GM13976 (cell line): Measurements from ENCODE around the gene TRMT2A.

Source experiments
- DNase-seq: peaks from one replicate; pipeline ENCODE4 v3.0.0; 2012; ENCODE audit warnings: low spot score
- CTCF ChIP-seq: IDR thresholded peaks from 2 replicates; pipeline ENCODE4 v1.5.1; 2012; ENCODE audit warnings: borderline replicate concordance, mild to moderate bottlenecking; ENCODE audit not compliant: insufficient read depth; ENCODE audit errors: extremely low read depth, missing control alignments, control extremely low read depth
- in situ Hi-C: fragments of 300-500 bp; cut with MboI; formaldehyde crosslinking; loops from one replicate; pipeline ENCODE4 v1.12.0; 2022; ENCODE audit warnings: low sequenced_read_pairs, mixed read lengths, inconsistent platforms; ENCODE audit not compliant: unreplicated experiment

TRMT2A gene

GRCh38 chr22:20106205-20106848 is 10.7 kb downstream of the TRMT2A start:
- TF ChIP-seq CTCF = no peak
- no peak for DNase-seq
- in situ Hi-C loops = no loop called here

GRCh38 chr22:20105456-20106204 is 11.4 kb downstream of the TRMT2A start:
- no peak for DNase-seq
- in situ Hi-C loops = no loop called here
- no peak for TF ChIP-seq CTCF

- DNase-seq = no peak
- in situ Hi-C loops = no loop called here
- no peak for TF ChIP-seq CTCF
Measured at GRCh38 chr22:20102203-20102780, 14.7 kb downstream of the TRMT2A start.

- no peak for DNase-seq
- TF ChIP-seq CTCF = no peak
- in situ Hi-C loops = no loop called here
Measured at GRCh38 chr22:20101638-20102037, 15.4 kb downstream of the TRMT2A start.

GRCh38 chr22:20099099-20099711 is 17.8 kb downstream of the TRMT2A start:
- in situ Hi-C loops = no loop called here
- no peak for DNase-seq
- no peak for TF ChIP-seq CTCF

GRCh38 chr22:20096574-20097420 is 20.2 kb downstream of the TRMT2A start:
- DNase-seq = no peak
- TF ChIP-seq CTCF = no peak
- in situ Hi-C loops = no loop called here
